IMR-90 (cell line): ENCODE measurements around the gene CLASP1. TPM values are rescaled to one million over a fixed set of nuclear protein-coding genes. Genes with fewer than 3 reads are reported as not detected.
A peak's percentile ranks its signal among the peaks of the same experiment; 100 is the strongest.

Experiments used
- ATAC-seq: fragments of 200-7000 bp; cut with Tn5 transposase; 2 replicates; pipeline ENCODE4 v1.9.1; 2020; ENCODE audit warnings: low read depth, mild to moderate bottlenecking, moderate library complexity
- BruUV-seq: library from RNA; stranded (reverse); fragments of 400-500 nt; replicated peaks from 2 replicates; lab custom pipeline; 2021; lab: Mats Ljungman, UMichigan
- CTCF ChIA-PET: fragments of 300-600 bp; formaldehyde crosslinking; extraction: SDS; loops from one replicate; lab custom pipeline; 2021; ENCODE audit warnings: antibody characterized with exemption; lab: Yijun Ruan, JAX
- POLR2A ChIA-PET: fragments of 300-600 bp; sonication (Branson Sonifier 250); formaldehyde crosslinking; loops from one replicate; lab custom pipeline; 2022; ENCODE audit warnings: antibody characterized with exemption; ENCODE audit not compliant: unreplicated experiment; lab: Charles Lee
- DNase-seq: peaks from one replicate; pipeline ENCODE4 v3.0.0; 2013
- H2AFZ ChIP-seq: replicated peaks from 2 replicates; pipeline ENCODE3; 2013; ENCODE audit warnings: low read length, mild to moderate bottlenecking; ENCODE audit not compliant: poor library complexity
- H2AK5ac ChIP-seq: 2 replicates; pipeline ENCODE4 v1.6.1; 2013; ENCODE audit warnings: low read depth, low read length, inconsistent platforms
- H2AK9ac ChIP-seq: replicated peaks from 2 replicates; pipeline ENCODE3; 2013; ENCODE audit warnings: mild to moderate bottlenecking, low read depth, low read length, moderate library complexity; ENCODE audit not compliant: poor library complexity
- H2BK120ac ChIP-seq: 2 replicates; pipeline ENCODE4 v1.6.1; 2013; ENCODE audit warnings: low read depth, low read length, inconsistent platforms
- H2BK15ac ChIP-seq: 3 replicates; pipeline ENCODE4 v1.6.1; 2013; ENCODE audit warnings: low read depth, low read length, inconsistent platforms
- H2BK20ac ChIP-seq: 2 replicates; pipeline ENCODE4 v1.6.1; 2013; ENCODE audit warnings: low read depth, mild to moderate bottlenecking, inconsistent platforms, low read length, moderate library complexity
- H2BK5ac ChIP-seq: 2 replicates; pipeline ENCODE4 v1.6.1; 2013; ENCODE audit warnings: mild to moderate bottlenecking, low read depth, low read length, inconsistent platforms; ENCODE audit not compliant: poor library complexity, severe bottlenecking
- H3K14ac ChIP-seq: replicated peaks from 2 replicates; pipeline ENCODE4 v1.6.1; 2013; ENCODE audit warnings: low read depth, low read length, inconsistent platforms
- H3K18ac ChIP-seq: 2 replicates; pipeline ENCODE4 v1.6.1; 2013; ENCODE audit warnings: low read depth, low read length, control low read depth
- H3K23ac ChIP-seq: 2 replicates; pipeline ENCODE4 v1.6.1; 2013; ENCODE audit warnings: low read depth, low read length, inconsistent platforms
- H3K27ac ChIP-seq: 2 replicates; pipeline ENCODE4 v1.5.1; 2013; ENCODE audit warnings: mild to moderate bottlenecking, control low read depth, low read length; ENCODE audit not compliant: insufficient read depth
- H3K27me3 ChIP-seq: 2 replicates; pipeline ENCODE4 v1.6.1; 2013; ENCODE audit warnings: low read length; ENCODE audit not compliant: control insufficient read depth, insufficient read depth
- H3K36me3 ChIP-seq: 2 replicates; pipeline ENCODE4 v1.6.1; 2013; ENCODE audit warnings: low read length, mixed read lengths; ENCODE audit not compliant: control insufficient read depth, insufficient read depth
- H3K4ac ChIP-seq: 2 replicates; pipeline ENCODE4 v1.6.1; 2013; ENCODE audit warnings: low read depth, low read length, inconsistent platforms
- H3K4me1 ChIP-seq: 2 replicates; pipeline ENCODE4 v1.6.1; 2013; ENCODE audit warnings: low read length, mixed read lengths; ENCODE audit not compliant: control insufficient read depth, insufficient read depth
- H3K4me2 ChIP-seq: 2 replicates; pipeline ENCODE4 v1.6.1; 2013; ENCODE audit warnings: low read depth, mild to moderate bottlenecking, control low read depth, low read length, moderate library complexity
- H3K4me3 ChIP-seq: 2 replicates; pipeline ENCODE4 v1.5.1; 2013; ENCODE audit warnings: low read depth, mild to moderate bottlenecking, control low read depth, low read length, moderate library complexity; ENCODE audit not compliant: insufficient read depth
- H3K56ac ChIP-seq: 2 replicates; pipeline ENCODE4 v1.6.1; 2013; ENCODE audit warnings: low read length, inconsistent platforms; ENCODE audit not compliant: insufficient read depth; ENCODE audit errors: extremely low read depth
- H3K79me1 ChIP-seq, 2 experiments: 2 replicates each; pipeline ENCODE4 v1.6.1; 2013; ENCODE audit warnings: low read length in 2 of 2, inconsistent platforms in 1 of 2, low read depth in 1 of 2
- H3K9ac ChIP-seq: 2 replicates; pipeline ENCODE4 v1.6.1; 2013; ENCODE audit warnings: low read depth, low read length, control low read depth
- H3K9me1 ChIP-seq: 2 replicates; pipeline ENCODE4 v1.6.1; 2013; ENCODE audit warnings: low read length, inconsistent platforms; ENCODE audit not compliant: insufficient read depth
- H3K9me3 ChIP-seq: 2 replicates; pipeline ENCODE4 v1.6.1; 2013; ENCODE audit warnings: low read length; ENCODE audit not compliant: control insufficient read depth, insufficient read depth
- H4K20me1 ChIP-seq: 2 replicates; pipeline ENCODE4 v1.6.1; 2013; ENCODE audit warnings: low read length, inconsistent platforms; ENCODE audit not compliant: insufficient read depth
- H4K5ac ChIP-seq: 2 replicates; pipeline ENCODE4 v1.6.1; 2013; ENCODE audit warnings: mild to moderate bottlenecking, low read depth, low read length, control low read depth
- H4K8ac ChIP-seq, 2 experiments: 2 replicates each; pipeline ENCODE4 v1.6.1; 2013; ENCODE audit warnings: low read depth in 2 of 2, low read length in 2 of 2, control low read depth in 1 of 2, inconsistent platforms in 1 of 2
- H4K91ac ChIP-seq: 2 replicates; pipeline ENCODE4 v1.6.1; 2013; ENCODE audit warnings: low read depth, low read length, inconsistent platforms; ENCODE audit not compliant: insufficient read depth
- CEBPB ChIP-seq: IDR thresholded peaks from 2 replicates; pipeline ENCODE4 v1.6.1; 2012; ENCODE audit warnings: low read depth, low read length, improper control_type of control experiment
- ELK1 ChIP-seq: fragments of 150-350 bp; IDR thresholded peaks from 2 replicates; pipeline ENCODE4 v1.6.1; 2016; ENCODE audit warnings: low read depth, mild to moderate bottlenecking, low read length, moderate library complexity, borderline replicate concordance
- MAFK ChIP-seq: IDR thresholded peaks from 2 replicates; pipeline ENCODE4 v1.6.1; 2012; ENCODE audit warnings: low read depth, low read length, improper control_type of control experiment
- WGBS, 2 experiments: methylation state at CpG; one replicate each; pipeline versions ENCODE4 v1.1.5 to v1.1.7; 2013; ENCODE audit warnings: missing lambda C conversion rate in 2 of 2; ENCODE audit not compliant: insufficient read length in 1 of 2; ENCODE audit errors: extremely low coverage in 2 of 2; 5-methylcytosine and 5-hydroxymethylcytosine counted together
- dilution Hi-C: fragments of 300-500 bp; cut with HindIII; formaldehyde crosslinking; loops from one replicate; pipeline ENCODE4 v1.14.3; 2018; ENCODE audit warnings: low sequenced_read_pairs; ENCODE audit not compliant: unreplicated experiment
- in situ Hi-C: fragments of 300-500 bp; cut with MboI; formaldehyde crosslinking; loops from 3 replicates; pipeline ENCODE4 v1.14.3; 2019; ENCODE audit warnings: low sequenced_read_pairs, inconsistent platforms, mixed read lengths
- intact Hi-C: fragments of 100-400 bp; cut with micrococcal nuclease; formaldehyde crosslinking; loops from 2 replicates; pipeline ENCODE4 v1.10.0; 2022
- polyA plus RNA-seq, 3 experiments: library from polyadenylated mRNA; depleted of rRNA; stranded (reverse); fragments of >200 nt; gene quantifications; 2 replicates each; pipeline ENCODE4 v1.2.3, GENCODE V29; 2012; ENCODE audit warnings: low replicate concordance in 1 of 3
- total RNA-seq: library from RNA; depleted of rRNA; stranded (reverse); fragments of >200 nt; gene quantifications from 2 replicates; pipeline ENCODE4 v1.2.3, GENCODE V29; 2012

Gene CLASP1
- total and polyA plus RNA-seq, 2 of the 4 experiments (the other 2 are of a cell fraction) = 12.3 to 33.7 TPM

GRCh38 chr2:121532347-121532766 lies 116.9 kb downstream of the CLASP1 start:
- no peak overlapping the region for H2BK15ac ChIP-seq
- no peak overlapping the region for H3K4ac ChIP-seq
- no peak overlapping the region for H2BK20ac ChIP-seq
- no peak overlapping the region for H4K91ac ChIP-seq
- H3K23ac ChIP-seq = 0 out of 2 replicates have a peak overlapping the region, but pooled peaks have one; percentile 4
- H3K4me3 ChIP-seq = no peak overlapping the region
- H3K9me3 ChIP-seq = no peaks in the 10 kb centered on the region
- peak overlapping the region in 1 of 2 experiments; percentile 34; a peak in 1 of 4 replicates for H4K8ac ChIP-seq
- H3K36me3 ChIP-seq = no peaks in the 10 kb centered on the region; the same call in 1 of the 2 replicates
- H3K14ac ChIP-seq = 0 out of 2 replicates have a peak overlapping the region, but pooled peaks have one; percentile 3
- H4K5ac ChIP-seq = no peak overlapping the region
- peak overlapping the region; percentile 9; the same call in 1 of the 2 replicates for H3K4me2 ChIP-seq
- no peak overlapping the region for H2BK120ac ChIP-seq
- ATAC-seq (no peak), DNase-seq (peak; percentile 89)
- ChIA-PET CTCF (interaction anchor here (0.6 to 1.9 kb wide), 7 partner anchors 33 to 157 kb away, joined by 3 to 6 read pairs (median 4); no protein-coding TSS in a partner anchor), POLR2A (interaction anchor here (0.6 to 1.4 kb wide), 3 partner anchors 116 to 186 kb away, joined by 3 to 4 read pairs (median 4); partner anchors contain the start of gene CLASP1)
- no peak overlapping the region for H3K18ac ChIP-seq
- no peak overlapping the region for H3K9ac ChIP-seq
- no peak overlapping the region for H2AFZ ChIP-seq
- H3K4me1 ChIP-seq = peaks cover 6% of the 10 kb centered on the region
- no peaks in the 10 kb centered on the region for H3K27me3 ChIP-seq
- TF ChIP-seq ELK1 (no peak), MAFK (peak; percentile 73; the same call in 1 of the 2 replicates), CEBPB (0 out of 2 replicates have a peak, but pooled peaks have one; percentile 6)
- no CpG with 5 or more reads among the region's 4 CpGs for WGBS, 2 experiments
- H3K56ac ChIP-seq = no peak overlapping the region
- H2AK5ac ChIP-seq = peak overlapping the region; percentile 22; the same call in 1 of the 2 replicates
- in situ Hi-C loops = loop anchor here (10.0 to 25.0 kb wide), 2 partner anchors 192 to 445 kb away; no protein-coding TSS in a partner anchor
- peaks cover 24 to 56% of the 10 kb centered on the region in 2 experiments for H3K79me1 ChIP-seq
- H3K9me1 ChIP-seq = peaks cover 7% of the 10 kb centered on the region
- H3K27ac ChIP-seq = no peak overlapping the region
- dilution Hi-C loops = no loop called here
- intact Hi-C loops = loop anchor here (1.0 to 5.0 kb wide), 2 partner anchors 65 to 186 kb away; no protein-coding TSS in a partner anchor
- no peak overlapping the region for H2AK9ac ChIP-seq
- peaks cover 22% of the 10 kb centered on the region for H4K20me1 ChIP-seq
- no peak overlapping the region for H2BK5ac ChIP-seq
- BruUV-seq = no TSS peak
